Measurements from ENCODE around the gene KLHL6. TPM values are rescaled to one million over a fixed set of nuclear protein-coding genes. Genes with fewer than 3 reads are reported as not detected.

Gene KLHL6
- total RNA-seq, 1 donor from 2014 or later, result not detected

DNA sequence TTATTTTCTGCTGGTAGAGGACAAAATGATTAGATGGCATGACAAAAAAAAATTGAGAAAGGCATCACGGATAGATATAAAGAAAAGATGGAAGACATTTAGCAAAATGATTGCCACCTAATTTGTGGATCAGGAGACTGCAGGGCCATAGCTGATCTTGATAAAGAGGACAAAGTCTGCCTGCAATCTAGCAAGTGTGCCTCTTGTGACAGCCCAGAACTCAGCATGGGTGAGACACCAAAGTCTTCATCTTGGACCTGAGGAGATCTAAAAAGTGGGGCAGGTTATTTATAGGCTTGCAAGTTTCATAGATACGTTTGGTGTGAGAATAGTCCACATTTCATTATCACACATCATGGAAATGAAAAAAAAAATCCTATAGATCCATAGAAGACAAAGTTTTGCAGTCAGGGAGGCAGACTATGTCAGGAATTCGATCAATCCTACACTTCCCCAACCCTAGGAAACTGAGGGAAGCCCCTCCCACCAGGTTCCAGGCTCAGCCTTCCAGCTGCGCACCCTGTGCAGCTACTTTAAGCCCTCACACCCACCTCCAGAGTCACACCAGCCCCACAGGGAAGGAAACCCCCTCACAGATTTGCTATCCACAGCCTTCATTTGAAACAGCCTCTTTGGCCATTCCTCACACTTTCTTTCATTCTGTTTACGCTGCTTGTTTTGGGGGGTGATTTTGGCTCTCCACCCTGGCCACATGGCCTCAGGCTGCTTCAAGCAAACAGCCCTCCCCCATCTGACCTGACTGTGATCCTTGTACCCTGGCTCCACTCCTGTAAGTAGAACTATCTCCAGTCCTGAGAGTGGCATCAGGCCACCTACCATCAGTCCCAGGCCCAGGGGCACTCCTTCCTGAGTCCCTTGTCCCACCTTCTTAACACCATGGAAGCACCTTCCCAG is 28.1 kb upstream of the KLHL6 start:
- TF ChIP-seq, protein P1, sequence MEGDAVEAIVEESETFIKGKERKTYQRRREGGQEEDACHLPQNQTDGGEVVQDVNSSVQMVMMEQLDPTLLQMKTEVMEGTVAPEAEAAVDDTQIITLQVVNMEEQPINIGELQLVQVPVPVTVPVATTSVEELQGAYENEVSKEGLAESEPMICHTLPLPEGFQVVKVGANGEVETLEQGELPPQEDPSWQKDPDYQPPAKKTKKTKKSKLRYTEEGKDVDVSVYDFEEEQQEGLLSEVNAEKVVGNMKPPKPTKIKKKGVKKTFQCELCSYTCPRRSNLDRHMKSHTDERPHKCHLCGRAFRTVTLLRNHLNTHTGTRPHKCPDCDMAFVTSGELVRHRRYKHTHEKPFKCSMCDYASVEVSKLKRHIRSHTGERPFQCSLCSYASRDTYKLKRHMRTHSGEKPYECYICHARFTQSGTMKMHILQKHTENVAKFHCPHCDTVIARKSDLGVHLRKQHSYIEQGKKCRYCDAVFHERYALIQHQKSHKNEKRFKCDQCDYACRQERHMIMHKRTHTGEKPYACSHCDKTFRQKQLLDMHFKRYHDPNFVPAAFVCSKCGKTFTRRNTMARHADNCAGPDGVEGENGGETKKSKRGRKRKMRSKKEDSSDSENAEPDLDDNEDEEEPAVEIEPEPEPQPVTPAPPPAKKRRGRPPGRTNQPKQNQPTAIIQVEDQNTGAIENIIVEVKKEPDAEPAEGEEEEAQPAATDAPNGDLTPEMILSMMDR (IDR thresholded peaks at IDR 0.05; ENCODE audit: partially characterized antibody, unreplicated experiment), result no peak
- Mint-ChIP-seq H3K4me3 (ENCODE audit: unreplicated experiment) (no peak overlapping the region), H3K9me3 (ENCODE audit: unreplicated experiment) (peaks cover 7% of the 10 kb centered on the region), H3K4me1 (ENCODE audit: low read depth, unreplicated experiment) (peaks cover 19% of the 10 kb centered on the region), H3K36me3 (ENCODE audit: unreplicated experiment) (no peaks in the 10 kb centered on the region), H3K27me3 (ENCODE audit: unreplicated experiment) (peaks cover 6% of the 10 kb centered on the region), H3K27ac (ENCODE audit: unreplicated experiment) (peak overlapping the region; percentile 46)
- no peak for DNase-seq

DNA sequence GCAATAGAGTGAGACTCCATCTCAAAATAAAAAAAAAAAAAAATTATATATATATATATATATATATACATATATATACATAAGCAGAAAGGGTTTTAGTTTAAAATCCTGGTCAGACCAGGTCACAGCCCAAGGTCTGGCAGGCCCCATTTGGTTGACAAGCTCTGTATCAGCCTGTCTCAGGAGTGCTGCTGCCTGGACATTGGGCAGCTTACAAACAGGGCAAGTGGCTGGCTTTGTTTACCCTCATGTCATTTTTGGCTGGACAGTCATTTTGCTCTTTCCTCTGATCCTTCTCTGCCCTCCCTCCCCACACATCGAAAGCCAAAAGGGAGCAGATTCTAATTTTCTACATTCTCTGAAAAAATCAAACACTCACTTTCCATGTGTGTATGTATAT is 26.7 kb upstream of the KLHL6 start:
- H3K36me3 Mint-ChIP-seq (ENCODE audit: unreplicated experiment), result no peaks in the 10 kb centered on the region
- H3K4me1 Mint-ChIP-seq (ENCODE audit: low read depth, unreplicated experiment), result peaks cover 26% of the 10 kb centered on the region
- TF ChIP-seq, protein P1 (IDR thresholded peaks at IDR 0.05; ENCODE audit: partially characterized antibody, unreplicated experiment), result no peak
- H3K27ac Mint-ChIP-seq (ENCODE audit: unreplicated experiment), result no peak overlapping the region
- H3K9me3 Mint-ChIP-seq (ENCODE audit: unreplicated experiment), result peaks cover 5% of the 10 kb centered on the region
- H3K4me3 Mint-ChIP-seq (ENCODE audit: unreplicated experiment), result no peak overlapping the region
- no peak for DNase-seq
- peaks cover 6% of the 10 kb centered on the region for H3K27me3 Mint-ChIP-seq (ENCODE audit: unreplicated experiment)

DNA sequence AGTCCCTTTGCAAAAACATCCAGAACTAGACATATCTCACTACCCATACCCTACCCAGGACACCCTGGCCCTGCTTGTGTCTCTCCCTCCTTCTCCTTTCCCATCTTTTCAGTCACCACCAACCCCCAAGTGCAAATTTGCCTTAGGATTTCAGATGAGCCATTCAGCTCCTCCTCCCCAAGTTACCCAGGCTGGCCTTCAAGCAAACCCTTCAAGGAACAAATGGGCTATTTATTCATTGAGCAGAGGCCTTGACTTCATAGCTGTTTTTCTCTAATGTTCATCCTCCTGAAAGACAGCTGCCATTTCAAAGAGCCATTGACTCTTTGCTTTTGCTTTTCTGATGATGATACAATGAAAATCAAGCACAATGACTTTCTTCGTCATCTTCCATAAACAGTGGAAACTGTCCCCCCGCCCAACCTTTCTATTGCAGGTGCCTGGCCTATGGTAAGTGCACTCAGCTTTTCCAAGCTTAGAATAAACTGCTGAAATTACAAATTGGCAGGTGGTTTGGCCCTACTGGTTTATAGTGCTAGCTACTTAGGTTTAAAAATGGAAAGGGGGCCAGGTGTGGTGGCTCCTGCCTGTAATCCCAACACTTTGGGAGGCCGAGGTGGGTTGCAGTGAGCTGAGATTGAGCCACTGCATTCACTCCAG is 26.1 kb upstream of the KLHL6 start:
- peaks cover 6% of the 10 kb centered on the region for H3K27me3 Mint-ChIP-seq (ENCODE audit: unreplicated experiment)
- TF ChIP-seq, protein P1 (IDR thresholded peaks at IDR 0.05; ENCODE audit: partially characterized antibody, unreplicated experiment), result no peak
- DNase-seq, result no peak
- no peaks in the 10 kb centered on the region for H3K36me3 Mint-ChIP-seq (ENCODE audit: unreplicated experiment)
- H3K4me1 Mint-ChIP-seq (ENCODE audit: low read depth, unreplicated experiment), result peaks cover 32% of the 10 kb centered on the region
- no peak overlapping the region for H3K27ac Mint-ChIP-seq (ENCODE audit: unreplicated experiment)
- H3K9me3 Mint-ChIP-seq (ENCODE audit: unreplicated experiment), result peaks cover 5% of the 10 kb centered on the region
- H3K4me3 Mint-ChIP-seq (ENCODE audit: unreplicated experiment), result no peak overlapping the region

DNA sequence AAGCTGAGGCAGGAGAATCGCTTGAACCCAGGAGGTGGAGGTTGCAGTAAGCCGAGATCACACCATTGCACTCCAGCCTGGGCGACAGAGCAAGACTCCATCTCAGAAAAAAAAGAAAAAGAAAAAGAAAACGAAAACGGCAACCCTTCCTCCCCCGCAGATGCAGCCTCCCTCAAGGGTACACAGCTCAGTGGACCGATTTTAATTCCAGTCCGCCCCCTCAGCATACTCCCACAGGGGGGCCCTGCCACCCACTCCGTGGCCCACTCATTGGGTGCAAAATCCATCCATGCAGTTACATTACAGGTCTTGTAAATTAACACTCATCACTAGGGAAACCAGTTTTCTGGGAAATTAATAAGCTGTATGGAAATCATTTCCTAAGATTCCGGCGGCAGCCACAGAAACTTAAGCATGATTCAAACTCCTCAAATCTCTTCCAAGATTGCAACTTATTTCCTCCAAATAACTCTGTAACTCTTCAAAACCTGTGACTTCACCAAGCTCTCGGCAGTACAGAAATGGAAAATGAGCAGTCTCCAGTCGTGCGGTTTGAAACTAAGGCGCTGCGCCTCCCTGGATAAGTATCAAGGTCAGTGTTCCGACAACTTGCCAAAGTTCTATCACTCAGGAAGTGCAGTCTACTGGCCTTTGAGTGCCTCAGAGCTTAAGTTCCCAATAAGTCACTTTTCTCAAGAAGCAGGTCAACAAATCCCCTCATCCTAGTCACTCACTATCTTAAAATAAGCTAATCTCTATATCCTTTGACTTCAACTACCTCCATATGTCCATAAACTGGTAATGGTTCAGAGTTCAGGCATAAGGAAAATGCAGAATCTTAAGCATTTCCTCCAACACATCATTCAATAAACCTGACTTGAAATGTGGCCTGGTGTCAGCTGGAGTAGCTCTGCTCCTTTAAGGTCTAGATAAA is 24.7 kb upstream of the KLHL6 start:
- no peak for DNase-seq
- peaks cover 6% of the 10 kb centered on the region for H3K9me3 Mint-ChIP-seq (ENCODE audit: unreplicated experiment)
- H3K4me3 Mint-ChIP-seq (ENCODE audit: unreplicated experiment), result no peak overlapping the region
- TF ChIP-seq, protein P1 (IDR thresholded peaks at IDR 0.05; ENCODE audit: partially characterized antibody, unreplicated experiment), result no peak
- H3K27me3 Mint-ChIP-seq (ENCODE audit: unreplicated experiment), result peaks cover 6% of the 10 kb centered on the region
- H3K4me1 Mint-ChIP-seq (ENCODE audit: low read depth, unreplicated experiment), result peaks cover 37% of the 10 kb centered on the region
- H3K36me3 Mint-ChIP-seq (ENCODE audit: unreplicated experiment), result no peaks in the 10 kb centered on the region
- H3K27ac Mint-ChIP-seq (ENCODE audit: unreplicated experiment), result no peak overlapping the region
